Myometrial cell (primary cell): ENCODE measurements around the gene NCMAP. TPM values are rescaled to one million over a fixed set of nuclear protein-coding genes. Genes with fewer than 3 reads are reported as not detected.

Source experiments
- total RNA-seq: library from RNA; depleted of rRNA; stranded (reverse); fragments of >200 nt; gene quantifications from 2 replicates; pipeline ENCODE4 v1.2.3, GENCODE V29; 2015

NCMAP gene, protein sequence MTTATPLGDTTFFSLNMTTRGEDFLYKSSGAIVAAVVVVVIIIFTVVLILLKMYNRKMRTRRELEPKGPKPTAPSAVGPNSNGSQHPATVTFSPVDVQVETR
- total RNA-seq, result not detected in 2 replicates

DNA sequence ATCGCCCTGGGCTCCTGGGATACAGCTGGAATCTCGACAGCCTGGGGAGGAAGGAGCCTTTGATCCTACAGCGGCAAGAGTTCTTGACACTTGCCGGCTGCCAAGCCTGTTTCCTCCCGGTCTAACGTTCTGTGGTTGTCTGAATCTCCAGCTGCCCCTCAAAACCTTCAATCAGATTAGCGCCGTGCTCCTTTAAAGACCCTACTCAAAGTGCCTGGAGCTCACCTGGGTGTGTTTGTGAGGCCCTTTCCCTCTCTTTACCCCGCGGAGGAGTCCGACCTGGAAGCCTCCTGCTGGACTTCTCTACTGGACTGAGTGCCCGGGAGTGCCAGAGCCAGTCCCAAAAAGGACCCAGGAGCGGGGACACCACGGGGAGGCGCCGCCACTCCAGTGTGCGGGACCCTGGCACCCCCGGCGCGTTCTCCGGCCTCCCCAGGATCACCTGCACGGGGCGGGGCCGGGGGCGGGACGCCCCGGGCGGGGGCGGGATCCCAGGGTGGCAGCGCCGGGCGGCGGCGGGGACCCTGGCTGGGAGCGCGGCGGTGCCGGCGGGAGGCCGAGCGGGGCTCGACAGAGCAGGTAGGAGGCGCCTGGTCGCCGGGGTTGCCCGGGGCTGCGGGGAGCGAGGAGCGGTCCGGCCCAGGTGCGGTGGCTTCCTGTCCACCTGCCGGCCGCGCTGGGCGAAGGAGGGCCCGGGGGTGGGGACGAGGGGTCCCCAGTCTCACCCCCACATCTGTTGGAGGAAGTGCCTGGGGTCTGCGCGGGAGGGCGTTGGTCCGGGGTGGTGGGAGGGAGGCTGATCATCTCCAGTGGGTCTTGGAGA is at the start of gene NCMAP:
Gene NCMAP (plus strand): TSS at position 497 of the 823 bp plus-strand sequence. CDS start 39,344 bp downstream, outside the sequence.

DNA sequence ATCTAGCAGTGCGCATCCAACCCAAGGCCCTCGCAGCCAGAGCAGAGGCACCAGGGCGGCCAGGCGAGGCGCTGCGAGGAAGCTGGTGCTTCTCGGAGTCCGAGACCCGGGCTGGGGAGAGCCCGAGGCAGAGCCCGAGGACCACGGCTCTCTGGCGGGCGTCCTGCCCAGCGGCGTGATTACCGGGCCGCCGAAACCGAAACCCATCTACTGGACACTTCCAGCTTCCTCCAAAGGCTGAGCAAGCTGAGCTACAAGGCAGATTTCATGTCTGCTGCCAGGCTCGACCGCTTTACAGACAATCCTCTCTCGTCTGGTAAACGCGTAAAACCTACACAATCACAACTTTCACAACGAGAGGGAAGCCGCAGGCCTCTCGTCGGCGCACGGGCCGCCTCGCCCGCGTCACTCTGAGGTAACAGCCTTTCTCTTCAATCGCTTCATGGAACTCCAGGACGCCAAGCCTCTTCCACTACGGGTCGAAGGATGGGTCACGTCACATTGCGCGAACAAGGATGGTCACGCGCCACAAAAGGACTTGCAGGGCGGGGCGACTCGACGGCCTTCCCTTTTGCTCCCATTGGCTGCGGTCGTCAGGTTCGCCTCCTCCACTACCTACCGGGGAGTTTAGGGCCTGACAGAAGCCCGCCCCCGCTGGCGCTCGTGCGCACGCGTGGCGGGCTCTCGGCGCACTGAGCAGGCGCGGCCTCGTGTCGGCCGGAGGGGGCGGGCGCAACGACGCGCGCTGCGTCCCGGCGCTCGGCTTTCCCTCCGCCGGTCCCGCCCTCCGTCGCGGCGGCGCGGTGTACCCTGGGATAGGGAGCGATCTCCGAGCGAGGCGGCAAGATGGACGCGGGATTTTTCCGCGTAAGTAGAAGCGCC is 86.8 kb downstream of the NCMAP start, which contains the start of gene SRRM1:
Gene SRRM1 (plus strand): TSS at position 822 of the 882 bp plus-strand sequence. CDS start 25 bp downstream, at position 847.

Other genes with a start within 250 kb of the NCMAP start
- gene GRHL3, start 236.7 kb upstream of the NCMAP start, total RNA-seq, result not detected in 2 replicates
- gene STPG1, start 142.3 kb upstream of the NCMAP start, total RNA-seq, result 13.3 TPM in 2 replicates
- 57.7 and 61.5 TPM in 2 replicates for gene NIPAL3, start 140.3 kb upstream of the NCMAP start, total RNA-seq
- 14.9 and 20.8 TPM in 2 replicates for gene RCAN3, start 53.3 kb upstream of the NCMAP start, total RNA-seq
- gene SRRM1, start 87.2 kb downstream of the NCMAP start, total RNA-seq, result 23.0 and 27.1 TPM in 2 replicates
- gene CLIC4, start 189.4 kb downstream of the NCMAP start, total RNA-seq, result 450 and 548 TPM in 2 replicates